ENCODE measurements around the gene MS4A8.
"Not testable (repeated sequence)": the region's sequence is repeated elsewhere in the genome, so short reads cannot be mapped to it uniquely, and the experiment has no call there.

MS4A8 gene, protein sequence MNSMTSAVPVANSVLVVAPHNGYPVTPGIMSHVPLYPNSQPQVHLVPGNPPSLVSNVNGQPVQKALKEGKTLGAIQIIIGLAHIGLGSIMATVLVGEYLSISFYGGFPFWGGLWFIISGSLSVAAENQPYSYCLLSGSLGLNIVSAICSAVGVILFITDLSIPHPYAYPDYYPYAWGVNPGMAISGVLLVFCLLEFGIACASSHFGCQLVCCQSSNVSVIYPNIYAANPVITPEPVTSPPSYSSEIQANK

DNA sequence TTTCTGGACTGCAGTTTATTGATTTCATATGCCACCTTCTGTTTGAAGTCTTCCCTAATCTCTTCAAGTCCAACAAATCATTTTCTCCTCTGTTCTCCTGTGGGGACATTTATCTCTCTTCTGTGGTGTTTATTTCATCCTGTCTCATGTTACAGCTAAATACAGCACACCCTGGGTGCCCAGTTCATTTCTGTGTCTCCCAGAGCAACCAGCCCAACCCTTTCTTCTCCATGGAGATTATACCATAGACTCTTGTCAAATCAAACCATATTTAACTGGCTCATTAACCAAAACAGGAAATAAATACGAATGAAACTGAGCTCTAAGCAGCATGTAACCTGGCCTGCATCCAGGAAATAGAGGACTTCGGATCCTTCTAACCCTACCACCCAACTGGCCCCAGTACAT, at the start of gene MS4A8:
Gene MS4A8 (plus strand): TSS at position 329 of the 408 bp plus-strand sequence. CDS start 1,249 bp downstream, outside the sequence.
- DNase-seq, result no peak

DNA sequence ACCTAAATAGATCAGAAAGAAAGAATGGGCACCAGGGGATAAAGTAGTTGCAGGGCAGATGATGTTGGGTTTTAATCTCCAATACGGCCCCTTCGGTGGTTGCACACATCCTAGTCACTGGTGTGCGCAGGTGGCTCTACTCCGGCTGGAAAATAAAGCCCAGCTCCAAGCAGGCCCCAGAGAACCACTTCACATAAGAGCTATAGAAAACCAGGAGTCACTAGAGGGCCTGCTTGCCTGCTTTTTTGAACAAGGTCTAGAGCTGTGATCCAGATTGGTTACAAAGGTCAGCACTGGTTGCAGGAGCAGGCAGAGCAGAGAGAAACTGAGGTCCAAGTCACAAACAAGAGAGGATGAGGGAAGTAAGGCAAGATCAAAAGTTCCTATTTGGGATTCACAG, 41.5 kb upstream of the MS4A8 start:
- DNase-seq, result no peak

DNA sequence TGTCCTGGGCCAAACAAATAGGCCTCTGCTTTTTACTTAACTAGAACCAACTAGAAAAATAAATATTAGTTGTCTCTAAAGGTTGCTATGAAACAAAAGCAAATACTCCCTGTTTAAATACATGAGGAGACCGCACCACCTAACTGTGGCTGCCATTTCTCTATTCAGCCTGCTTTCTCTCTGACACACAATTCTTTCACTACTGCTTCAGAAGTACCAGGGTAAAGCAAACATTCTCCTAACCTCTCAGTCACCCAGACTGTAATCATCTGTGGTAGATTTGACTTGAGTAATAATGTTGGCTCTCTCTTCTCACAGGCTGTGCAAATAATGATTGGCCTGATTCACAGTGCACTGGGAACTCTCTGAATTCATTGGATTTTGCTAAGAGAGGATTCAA, 41.0 kb upstream of the MS4A8 start:
- DNase-seq, result no peak

DNA sequence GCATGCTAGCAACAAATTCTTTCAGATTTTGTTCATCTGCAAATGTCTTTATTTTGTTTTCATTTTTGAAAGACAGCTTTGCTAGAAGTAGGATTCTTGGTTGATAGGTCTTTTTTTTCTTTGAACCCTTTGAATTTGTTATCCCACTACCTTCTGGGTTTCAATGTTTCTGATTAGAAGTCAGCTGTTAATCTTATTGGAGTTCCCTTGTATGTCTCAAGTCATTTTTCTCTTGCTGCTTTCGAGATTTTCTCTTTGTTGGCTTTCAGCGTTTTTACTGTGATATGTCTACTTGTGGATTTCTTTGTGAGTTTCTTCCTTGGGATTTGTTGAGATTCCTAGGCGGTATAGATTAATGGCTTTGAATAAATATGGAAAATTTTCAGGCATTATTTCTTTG, 27.2 kb upstream of the MS4A8 start:
- no peak for DNase-seq

DNA sequence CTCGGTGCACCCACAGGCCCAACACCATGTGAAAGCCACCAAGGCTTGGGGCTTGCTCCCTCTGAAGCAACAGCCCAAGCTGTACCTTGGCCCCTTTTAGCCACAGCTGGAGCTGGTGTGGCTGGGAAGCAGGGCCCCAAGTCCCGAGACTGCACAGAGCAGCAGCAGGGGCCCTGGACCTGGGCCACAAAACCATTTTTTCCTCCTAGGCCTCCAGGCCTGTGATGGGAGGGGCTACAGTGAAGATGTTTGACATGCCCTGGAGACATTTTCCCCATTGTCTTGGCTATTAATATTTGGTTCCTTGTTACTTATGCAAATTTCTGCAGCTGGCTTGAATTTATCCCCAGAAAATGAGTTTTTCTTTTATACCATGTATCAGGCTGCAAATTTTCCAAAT, 21.2 kb upstream of the MS4A8 start:
- DNase-seq, result not testable (repeated sequence)

DNA sequence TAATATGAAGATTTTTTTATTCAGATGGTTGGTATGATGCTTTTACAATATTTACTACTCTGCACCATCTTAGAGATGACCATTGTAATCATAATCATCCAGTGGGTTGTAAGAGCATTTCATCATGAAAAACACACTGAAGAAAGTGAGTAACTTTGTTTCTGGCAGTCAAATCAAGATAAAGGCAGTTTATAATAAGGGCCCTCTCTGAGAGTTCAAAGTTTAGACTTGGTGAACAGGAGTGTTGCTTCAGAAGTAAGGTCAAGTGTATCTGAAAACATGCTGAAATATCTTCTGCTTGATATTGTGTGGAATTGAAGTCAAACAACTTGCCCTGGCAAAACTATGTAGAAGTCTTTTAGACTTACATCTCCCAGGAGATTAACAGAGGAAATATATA, 19.5 kb upstream of the MS4A8 start:
- no peak for DNase-seq

DNA sequence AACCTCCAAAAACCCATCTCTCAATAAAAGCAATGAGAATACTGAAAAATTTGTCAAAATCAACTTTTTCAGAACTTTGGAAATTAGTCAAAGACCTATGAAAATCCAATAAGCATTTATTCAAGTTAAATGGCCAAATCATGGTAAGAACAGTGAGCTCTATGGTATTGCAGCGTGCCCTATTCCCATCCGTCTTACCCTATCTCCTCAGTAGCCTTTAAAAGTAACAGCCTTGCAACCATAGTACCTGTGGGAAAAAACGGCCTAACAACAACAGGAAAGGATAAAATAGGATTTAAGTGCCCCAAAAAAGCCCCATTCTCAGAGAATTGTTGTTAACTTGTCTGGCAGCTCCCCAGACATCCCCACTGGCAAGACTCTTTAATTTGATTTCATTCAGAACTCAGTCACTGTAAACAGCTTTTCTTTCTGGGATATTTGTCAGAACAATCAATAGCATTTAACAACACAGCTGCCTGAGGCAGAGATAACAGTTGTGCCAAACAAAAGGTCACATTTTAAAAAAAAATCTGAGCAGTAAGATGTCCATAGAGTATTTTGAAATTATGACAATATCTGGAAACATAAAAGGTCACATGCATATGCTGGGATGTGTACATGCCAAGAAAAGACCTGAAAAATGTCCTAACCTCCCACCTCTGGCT, 18.8 kb upstream of the MS4A8 start:
- no peak for DNase-seq

DNA sequence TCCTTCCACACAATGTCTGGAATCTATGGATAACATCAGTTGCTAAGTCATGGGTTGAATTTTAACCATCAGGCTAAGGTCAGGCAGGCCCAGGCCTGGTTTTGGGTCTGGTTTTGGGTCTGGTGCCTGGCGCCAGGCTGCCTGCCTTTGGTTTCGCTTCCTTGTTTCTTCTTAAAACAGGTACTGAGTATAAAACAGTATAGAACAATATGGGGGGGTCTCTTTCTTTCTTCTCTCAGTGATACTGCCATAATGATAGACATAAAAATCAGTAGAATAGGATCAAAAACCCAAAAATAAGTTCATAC, 14.9 kb upstream of the MS4A8 start:
- not testable (repeated sequence) for DNase-seq

DNA sequence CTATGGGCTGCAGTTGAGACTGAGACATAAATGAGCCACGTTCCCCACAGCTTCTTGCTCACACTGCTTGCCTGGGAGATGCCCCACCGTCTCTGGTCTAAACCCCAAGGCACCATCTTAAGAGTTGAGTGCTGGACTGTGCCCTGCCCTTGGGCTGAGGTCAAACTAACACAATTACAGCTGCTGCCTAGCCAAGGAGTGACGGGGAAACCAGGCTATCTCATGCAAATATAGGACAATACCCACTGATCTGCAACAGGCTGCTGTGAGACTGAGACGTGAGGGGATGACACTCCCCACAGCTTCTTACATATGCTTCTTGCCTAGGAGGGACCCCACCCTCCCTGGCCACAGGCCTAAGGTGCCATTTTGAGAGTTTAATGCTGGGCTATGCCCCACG, 7.8 kb upstream of the MS4A8 start:
- no peak for DNase-seq

DNA sequence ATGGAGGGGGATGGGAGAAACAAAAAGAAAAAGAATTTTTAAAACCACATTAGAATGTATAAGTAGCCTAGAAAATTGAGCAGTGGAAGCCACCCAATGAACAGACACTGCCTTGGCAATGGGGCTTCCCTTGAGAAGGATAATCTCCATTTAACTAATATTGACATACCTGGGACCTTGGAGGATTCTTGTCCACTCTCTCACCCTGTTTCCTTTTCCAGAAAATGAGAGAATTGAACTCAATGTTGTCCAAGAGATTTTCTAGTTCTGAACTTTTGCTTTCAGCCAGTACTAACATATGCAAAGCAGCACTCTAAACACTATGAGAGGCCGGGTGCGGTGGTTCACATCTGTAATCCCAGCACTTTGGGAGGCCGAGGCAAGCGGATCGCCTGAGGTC, 524 bp downstream of the MS4A8 start:
- no peak for DNase-seq

DNA sequence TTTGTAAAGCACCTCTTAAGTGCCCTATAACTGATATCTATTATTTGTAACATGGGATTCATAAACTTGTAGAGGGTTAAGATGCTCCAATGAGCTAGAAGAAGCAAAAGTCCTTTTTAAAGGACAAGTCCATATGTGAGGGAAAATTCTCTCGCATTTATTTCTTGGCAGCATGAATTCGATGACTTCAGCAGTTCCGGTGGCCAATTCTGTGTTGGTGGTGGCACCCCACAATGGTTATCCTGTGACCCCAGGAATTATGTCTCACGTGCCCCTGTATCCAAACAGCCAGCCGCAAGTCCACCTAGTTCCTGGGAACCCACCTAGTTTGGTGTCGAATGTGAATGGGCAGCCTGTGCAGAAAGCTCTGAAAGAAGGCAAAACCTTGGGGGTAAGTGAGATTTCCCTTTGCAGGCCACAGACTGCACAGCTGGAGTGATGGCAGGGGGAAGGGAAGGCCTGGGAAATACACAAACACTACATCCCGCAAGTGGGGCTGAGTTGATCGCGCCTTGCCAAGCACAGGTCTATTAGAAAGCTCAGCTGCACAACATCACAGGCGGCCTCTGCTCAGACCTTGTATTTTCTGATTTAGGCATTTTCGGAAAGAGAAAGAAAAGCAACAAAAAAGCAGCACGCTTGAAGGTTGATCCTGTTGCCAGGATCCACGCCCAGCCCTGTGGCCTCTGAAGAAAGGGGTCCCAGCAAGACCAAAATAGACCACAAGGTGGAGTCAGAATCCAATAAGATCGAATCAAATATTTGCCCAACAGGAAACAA, 1.5 kb downstream of the MS4A8 start:
- no peak for DNase-seq

DNA sequence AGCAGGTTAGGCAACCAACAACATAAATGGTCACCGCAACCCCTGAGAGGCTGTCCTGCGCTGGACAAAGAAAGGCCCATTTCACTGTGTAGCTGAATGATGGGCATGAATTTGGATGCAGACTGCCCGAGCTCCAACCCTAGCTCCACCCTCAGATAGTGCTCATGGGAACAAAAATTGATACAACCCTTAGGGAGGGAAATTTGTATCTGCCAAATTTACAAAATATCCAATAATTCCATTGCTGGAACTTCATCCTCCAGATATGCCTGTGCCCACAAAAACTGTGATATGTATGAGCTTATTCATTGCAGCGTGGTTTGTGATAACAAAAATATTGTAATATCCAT, 2.0 kb downstream of the MS4A8 start:
- DNase-seq, result no peak

DNA sequence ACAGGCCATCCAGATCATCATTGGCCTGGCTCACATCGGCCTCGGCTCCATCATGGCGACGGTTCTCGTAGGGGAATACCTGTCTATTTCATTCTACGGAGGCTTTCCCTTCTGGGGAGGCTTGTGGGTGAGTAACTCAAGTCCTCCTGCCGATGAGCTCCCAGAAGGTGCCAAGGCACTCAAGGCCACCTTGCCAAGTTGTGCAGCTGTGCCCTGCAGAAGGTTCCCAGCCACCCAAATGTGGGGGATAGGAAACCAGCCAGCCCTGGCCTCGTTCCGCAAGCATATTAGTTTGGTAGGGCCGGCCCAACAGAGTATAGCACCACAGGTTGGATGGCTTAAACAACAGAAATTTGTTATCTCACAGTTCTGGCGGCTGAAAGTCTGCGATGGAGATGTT, 4.0 kb downstream of the MS4A8 start:
- no peak for DNase-seq

DNA sequence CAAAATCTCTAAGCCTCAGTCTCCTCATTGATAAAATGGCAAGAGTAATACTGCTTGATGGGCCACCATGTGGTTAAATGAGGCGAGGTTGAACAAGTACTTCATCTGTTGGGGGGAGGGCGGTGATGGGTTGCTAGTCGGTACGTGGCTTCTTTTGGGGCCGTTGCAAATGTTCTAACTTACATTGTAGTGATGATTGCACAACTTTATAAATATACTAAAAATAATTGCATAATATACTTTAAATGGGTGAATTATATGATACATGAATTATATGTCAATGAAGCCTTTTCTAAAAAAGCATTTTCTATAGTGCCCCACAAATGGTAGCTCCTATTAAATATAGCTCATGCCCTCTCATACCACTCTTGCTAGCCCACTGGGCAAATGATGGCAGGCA, 6.5 kb downstream of the MS4A8 start:
- DNase-seq, result no peak

DNA sequence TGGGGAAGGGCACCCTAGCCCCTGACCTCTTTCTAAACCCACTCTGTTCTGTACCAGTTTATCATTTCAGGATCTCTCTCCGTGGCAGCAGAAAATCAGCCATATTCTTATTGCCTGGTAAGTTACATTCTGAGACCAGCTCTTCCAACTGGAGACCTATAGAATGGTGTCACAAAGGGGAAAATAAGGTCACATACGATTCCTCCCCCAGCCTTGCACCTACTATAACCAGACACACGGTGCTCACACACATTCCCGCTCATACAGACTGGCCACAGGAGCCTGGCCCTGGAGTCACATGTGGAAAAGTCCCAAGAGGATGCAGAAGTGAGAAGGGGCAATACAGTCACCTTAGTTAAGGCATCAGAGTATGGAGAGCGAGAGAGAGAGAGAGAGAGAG, 7.5 kb downstream of the MS4A8 start:
- DNase-seq, result no peak

DNA sequence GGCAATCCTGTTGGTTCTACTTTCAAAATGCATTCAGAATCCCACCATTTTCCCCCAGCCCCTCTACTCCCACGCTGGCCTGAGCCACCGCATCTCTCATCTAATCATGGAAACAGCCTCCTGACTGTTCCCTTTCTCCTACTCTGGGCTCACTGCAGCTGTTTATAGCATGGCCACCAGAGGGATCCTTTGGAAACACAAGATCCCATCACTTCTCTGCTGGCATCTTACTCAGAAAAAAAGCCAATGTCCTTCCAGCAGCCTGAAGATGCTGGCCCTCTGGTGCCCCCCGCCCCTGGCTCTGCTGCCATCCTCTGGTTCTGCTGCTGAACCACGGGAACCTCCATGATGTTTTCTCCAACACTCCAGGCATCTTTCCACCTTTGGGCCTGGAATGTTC, 11.1 kb downstream of the MS4A8 start:
- DNase-seq, result no peak

DNA sequence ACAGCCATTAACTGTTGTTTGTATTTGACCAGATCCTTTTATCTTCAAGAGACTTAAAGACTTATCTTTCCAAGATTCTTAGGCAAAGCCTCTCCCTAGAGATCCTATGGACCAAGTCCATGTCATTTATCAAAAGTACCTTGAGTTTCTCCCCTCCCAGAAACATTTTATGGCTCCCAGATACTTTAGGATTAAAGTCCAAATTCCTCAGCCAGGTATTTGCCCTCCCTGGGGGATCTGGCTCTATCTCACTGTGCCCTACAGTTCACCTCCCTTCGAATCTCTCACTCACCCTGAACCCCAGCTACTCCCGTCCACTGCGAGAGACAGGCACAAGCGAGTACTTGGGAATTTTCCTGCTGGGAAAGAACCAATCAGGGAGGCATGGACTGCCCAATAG, 11.9 kb downstream of the MS4A8 start:
- no peak for DNase-seq

DNA sequence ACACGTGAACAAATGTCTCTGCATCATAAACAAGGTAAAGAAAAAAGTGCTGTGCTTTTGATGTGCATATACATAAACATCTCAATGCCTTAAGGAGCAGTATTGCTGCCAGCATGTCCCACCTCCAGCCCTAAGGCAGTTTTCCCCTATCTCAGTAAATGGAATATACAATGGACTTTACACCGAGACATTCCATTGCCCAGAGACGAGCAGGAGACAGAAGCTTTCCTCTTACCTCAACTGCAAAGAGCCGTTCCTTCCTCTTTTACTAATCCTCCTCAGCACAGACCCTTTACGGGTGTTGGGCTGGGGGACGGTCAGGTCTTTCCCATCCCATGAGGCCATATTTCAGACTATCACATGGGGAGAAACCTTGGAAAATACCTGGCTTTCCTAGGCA, 14.0 kb downstream of the MS4A8 start:
- DNase-seq, result not testable (repeated sequence)

DNA sequence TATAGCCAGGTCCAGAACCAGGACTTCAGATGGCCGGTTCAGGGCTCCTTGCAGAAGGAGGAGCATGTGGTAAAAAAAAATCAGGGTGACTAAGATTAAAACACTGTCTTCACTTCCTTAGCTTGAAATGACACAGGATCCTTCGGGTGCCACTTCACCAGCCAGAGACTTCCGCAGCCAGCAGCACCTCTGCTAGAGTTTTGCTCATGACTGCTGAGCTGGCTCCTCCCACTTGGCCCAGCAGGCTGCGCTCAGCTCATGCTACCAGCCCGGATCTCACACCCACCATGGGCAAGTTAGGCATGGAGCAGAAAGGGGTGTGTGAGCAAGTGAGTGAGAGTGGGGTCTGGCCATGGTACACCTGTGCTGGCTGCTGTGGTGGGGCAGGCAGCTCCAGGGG, 18.5 kb downstream of the MS4A8 start:
- no peak for DNase-seq

DNA sequence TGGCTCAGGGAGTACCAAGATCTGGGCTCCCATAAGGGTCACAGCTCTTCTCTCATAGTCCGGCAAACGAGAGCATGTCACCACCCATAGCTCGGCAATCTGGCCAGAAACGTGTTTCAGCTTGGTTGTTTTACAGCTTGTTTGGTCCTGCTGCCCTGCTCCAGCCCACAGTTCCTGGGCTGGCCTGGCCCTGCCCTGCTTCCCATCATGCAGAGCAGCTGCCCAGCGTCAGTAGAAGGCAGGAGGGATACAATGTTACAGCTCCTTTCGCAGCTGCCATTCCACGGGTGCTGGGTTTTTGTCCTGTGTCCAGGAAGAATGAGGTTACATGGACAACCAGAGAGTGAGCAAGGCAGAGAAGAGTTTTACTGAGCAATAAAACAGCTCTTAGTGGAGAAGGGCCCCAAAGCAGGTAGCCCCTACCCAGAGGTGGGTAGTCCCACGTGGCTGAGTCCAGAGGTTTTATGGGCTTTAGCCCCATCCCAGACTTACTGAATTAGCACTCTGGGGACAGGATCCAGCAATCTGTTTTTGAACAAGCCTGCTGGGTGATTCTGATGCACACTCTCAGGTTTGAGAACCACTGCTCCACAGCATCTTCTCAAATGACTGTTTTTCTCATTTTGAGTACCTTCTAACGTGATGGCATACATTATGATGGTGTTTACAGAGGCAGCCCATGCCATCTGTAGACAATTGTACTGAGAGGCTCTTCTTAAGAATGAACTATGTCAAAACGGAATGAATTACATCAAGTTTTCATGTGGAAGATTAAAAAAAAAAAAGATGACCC, 19.3 kb downstream of the MS4A8 start:
- no peak for DNase-seq

DNA sequence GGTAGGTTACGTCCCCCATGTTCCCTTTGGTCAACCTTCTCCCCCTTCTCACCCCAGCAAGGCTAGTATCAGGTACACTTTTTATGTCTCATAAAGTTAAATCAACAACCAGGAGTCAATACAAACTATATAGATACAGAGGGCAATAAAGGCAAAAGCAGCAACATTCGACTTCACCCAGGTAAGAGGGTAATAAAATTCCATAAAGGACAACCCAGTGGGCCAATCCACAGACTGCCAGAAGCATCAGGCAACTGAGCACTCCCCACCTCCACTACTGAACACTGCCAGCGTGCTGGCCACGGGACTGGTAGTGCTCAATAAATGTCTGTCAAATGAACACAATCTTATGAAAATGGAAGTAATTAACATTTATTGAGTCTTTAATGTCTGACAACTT, 20.0 kb downstream of the MS4A8 start:
- no peak for DNase-seq

DNA sequence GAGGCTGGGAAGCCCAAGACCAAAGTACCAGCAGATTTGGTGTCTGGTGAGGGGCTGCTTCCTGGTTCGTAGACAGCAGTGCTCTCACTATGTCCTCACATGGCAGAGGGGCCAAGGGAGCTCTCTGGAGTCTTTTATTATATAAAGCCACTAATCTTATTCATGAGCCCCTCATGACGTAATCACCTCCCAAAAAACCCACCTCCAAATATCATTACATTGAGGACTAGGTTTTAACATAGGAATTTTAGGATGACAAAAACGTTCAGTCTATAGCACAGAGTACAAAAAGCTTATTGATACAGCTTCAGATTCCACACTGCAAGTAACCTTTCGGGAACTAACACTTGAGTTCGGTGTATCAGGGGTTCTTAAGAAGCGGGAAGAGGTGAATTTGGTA, 21.0 kb downstream of the MS4A8 start:
- DNase-seq, result no peak

DNA sequence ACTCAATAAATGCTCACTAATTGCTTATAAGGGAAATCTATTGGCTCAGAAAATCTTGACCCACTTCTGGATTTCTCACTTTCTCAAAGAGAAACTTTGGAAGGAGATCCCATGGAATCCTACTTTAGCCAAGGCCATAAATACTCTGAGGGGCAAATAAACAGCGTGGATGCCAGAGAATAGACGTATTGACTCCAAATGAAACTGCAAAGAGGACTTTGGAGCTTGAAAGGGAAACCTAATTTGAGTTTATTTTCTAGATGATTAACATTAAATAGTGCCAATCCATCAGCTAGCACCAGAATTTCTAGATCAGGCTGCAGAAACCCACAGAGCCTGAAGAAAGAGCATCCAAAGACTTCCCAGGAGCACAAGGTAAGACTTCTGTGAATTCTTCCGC, 25.0 kb downstream of the MS4A8 start, which contains the start of gene MS4A18:
Gene MS4A18 (plus strand): TSS at position 301 of the 400 bp plus-strand sequence.
- DNase-seq, result no peak

DNA sequence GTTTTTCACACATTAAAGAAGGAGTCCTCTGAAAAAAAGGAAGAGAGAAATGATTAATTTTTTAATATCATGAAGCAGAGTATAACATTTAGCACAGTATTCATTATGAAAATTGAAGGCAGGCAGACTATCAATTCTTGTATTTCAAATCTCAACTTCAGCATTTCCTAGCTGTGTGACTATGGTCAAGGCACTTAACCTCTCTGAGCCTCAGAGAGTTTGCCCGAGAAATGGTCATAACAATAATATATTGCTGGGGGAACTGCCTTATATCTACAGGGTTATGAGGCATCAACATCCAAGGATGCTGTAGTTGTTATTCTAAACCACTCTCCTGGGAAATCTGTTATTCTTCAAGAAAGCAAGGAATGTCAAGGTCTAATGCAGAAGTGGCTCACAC, 26.2 kb downstream of the MS4A8 start:
- no peak for DNase-seq

All from NCI-H510A treated with DMSO at 0.1 percent for 48 hours (cell line).